Cortex of kidney (tissue), 1 donor: Measurements from ENCODE around the gene CRK.
"Not testable (repeated sequence)": the region's sequence is repeated elsewhere in the genome, so short reads cannot be mapped to it uniquely, and the experiment has no call there.

Experiments used
- DNase-seq: peaks from one replicate; lab custom pipeline; 2025; lab: John Stamatoyannopoulos, UW

CRK gene

DNA sequence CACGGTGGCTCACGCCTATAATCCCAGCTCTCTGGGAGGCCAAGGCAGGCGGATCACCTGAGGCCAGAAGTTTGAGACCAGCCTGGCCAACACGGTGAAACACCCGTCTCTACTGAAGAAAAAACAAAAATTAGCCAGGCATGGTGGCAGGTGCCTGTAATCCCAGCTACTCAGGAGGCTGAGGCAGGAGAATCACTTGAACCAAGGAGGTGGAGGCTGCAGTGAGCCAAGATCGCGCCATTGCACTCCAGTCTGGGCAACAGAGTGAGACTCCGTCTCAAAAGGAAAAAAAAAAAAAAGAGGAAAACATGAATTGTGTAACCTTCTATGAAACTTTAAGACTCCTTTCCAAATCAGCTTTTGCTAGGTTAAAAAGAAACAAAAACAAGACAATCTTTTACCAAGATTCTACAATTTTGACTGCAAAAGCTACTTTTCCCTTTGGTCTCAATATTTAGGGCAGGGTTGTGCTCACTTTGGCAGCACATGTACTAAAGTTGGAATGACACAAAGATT lies 69.3 kb downstream of the CRK start:
- not testable (repeated sequence) for DNase-seq

- DNase-seq, result no peak
Observed at GRCh38 chr17:1386265-1386664, 69.8 kb downstream of the CRK start.

DNA sequence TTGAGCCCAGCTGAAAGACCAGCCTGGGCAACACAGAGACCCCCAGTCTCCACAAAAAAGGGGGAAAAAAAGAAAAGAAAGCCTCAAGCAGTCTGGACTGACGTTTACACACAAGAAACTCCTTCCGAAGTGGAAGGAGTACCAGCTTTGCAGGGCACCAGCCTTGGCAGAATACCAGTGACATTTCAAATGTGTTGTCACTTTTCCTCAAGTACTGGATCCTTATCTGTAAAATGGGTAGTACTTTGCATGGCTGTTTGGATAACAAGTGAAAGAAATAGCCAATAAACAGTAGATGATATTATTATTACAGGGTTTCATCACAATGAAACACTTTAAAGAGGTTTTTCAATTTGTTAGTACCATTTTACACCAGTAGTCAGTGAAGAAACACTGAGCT lies 70.2 kb downstream of the CRK start:
- no peak for DNase-seq

- DNase-seq, result no peak
Observed at GRCh38 chr17:1384905-1385435, 71.1 kb downstream of the CRK start.

- no peak for DNase-seq
Observed at GRCh38 chr17:1379930-1380313, 76.1 kb downstream of the CRK start.

DNA sequence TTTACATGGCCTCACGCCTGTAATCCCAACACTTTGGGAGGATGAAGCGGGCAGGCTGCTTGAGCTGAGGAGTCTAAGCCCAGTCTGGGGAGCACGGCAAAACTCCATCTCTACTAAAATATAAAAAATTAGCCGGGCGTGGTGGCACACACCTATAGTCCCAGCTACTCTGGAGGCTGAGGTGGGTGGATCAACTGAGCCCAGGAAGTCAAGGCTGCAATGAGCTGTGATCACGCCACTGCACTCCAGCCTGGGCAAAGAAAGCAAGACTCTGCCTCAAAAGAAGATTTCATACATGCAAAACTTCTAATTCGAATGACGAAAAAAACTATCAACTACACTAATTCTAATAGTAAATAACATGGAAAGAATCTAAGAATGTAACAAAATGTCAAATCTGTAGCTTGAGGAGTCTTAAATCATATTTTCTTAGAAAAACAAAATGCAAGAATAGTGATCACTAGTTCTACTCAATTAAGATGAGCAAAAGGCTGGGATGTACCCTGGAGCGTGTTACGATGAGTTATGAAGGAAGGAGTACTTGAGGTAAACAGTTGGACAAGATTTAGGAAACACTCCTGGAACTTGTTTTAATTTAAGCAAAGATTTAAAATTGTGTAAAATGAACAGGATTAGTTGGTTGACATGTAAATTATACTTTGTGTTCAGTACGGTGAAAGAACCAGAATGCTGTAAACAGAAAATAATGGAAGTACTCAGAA lies 76.7 kb downstream of the CRK start:
- no peak for DNase-seq

GRCh38 chr17:1378476-1378860 lies 77.6 kb downstream of the CRK start:
- DNase-seq, result not testable (repeated sequence)

- no peak for DNase-seq
Observed at GRCh38 chr17:1377334-1377733, 78.7 kb downstream of the CRK start.

DNA sequence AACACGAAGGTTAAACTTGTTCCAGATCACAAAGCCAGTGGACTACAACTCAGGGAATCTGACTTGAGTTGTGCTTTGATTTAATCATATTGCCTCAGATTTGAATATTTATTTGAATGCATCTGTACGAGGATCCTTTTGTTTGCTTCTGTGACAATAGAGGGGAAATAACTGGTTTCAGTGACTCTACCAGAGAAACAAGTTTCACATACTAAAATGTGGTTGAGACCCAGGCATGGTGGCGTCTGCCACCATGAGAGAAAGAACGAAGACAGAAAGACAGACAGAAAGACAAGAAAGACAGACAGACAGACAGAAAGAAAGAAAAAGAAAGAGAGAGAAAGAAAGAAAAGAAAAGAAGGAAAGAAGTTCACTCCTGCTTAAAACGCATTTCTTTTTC lies 80.0 kb downstream of the CRK start:
- DNase-seq, result no peak

DNA sequence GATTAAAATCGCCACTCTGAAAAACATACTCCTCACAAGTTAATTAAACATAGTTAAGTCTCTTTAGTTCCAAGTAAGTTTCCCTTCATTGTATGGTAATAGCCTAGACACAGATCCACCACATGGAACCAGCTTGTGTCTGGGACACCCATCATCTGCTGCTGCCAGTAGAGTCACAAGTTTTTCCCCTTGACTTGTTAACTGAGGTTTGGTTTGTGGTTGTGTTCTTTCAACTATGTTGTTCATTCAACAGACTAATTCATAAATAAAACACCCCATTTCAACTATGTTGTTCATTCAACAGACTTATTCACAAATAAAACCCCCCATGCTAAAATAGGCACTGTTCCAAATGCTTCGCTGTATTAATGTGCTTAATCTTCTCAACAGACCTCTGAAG lies 80.4 kb downstream of the CRK start:
- DNase-seq, result no peak

DNA sequence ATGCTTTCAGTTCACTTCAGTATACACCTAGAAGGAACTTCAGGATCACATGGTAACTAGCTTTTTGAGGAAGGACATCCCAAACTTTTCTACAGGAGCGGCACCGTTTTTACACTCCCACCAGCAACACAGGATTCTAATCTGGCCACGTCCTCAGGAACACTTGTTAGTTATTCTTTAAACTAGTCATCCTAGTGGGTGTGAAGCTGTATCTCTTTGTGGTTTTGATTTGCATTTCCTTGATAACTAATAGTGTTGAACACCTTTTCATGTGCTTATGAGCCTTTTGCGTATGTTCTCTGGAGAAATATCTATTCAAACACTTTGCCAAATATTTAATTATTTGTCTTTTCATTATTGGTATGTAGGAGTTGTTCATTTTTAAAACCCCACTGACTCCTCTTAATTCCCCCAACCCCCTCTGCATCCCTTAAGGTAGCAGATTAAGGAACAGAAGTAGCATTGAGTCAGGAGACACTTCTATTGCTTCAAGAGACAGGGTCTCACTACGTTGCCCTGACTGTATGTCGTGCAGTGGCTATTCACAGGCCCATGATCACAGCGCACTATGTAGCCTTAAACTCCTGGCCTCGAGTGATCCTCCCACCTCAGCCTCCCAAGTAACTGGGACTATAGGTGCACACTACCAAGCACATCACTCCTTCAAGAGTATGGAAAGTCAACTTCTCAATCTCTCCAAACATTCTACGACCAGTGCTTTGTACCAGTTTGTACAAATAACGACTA lies 81.4 kb downstream of the CRK start:
- DNase-seq, result no peak

- DNase-seq, result no peak
Observed at GRCh38 chr17:1373707-1374237, 82.3 kb downstream of the CRK start.

- DNase-seq, result no peak
Observed at GRCh38 chr17:1372618-1373017, 83.4 kb downstream of the CRK start.

- no peak for DNase-seq
Observed at GRCh38 chr17:1371893-1372590, 84.0 kb downstream of the CRK start.
